Astrocyte (in vitro differentiated cells and primary cell): Measurements from ENCODE around the gene PDC. TPM values are rescaled to one million over a fixed set of nuclear protein-coding genes. Genes with fewer than 3 reads are reported as not detected.
"Not testable (repeated sequence)": the region's sequence is repeated elsewhere in the genome, so short reads cannot be mapped to it uniquely, and the experiment has no call there.

ENCODE experiments used
- DNase-seq: peaks from one replicate; pipeline ENCODE4 v3.0.0-alpha.2; 2010; ENCODE audit warnings: low read depth
- FAIRE-seq: peaks from 2 replicates; lab custom pipeline; 2011; peaks lifted over from hg19 to GRCh38; lab: Jason Lieb, UNC
- H2AFZ ChIP-seq: 2 replicates; pipeline ENCODE4 v1.6.0; 2012; ENCODE audit warnings: low read depth, low read length, inconsistent platforms
- H3K27ac ChIP-seq: 2 replicates; pipeline ENCODE4 v1.5.1; 2011; ENCODE audit warnings: low read depth, low read length, inconsistent platforms
- H3K27me3 ChIP-seq: 2 replicates; pipeline ENCODE4 v1.6.0; 2011; ENCODE audit warnings: low read length, inconsistent platforms; ENCODE audit not compliant: insufficient read depth
- H3K36me3 ChIP-seq: 2 replicates; pipeline ENCODE4 v1.5.1; 2011; ENCODE audit warnings: low read length, inconsistent platforms; ENCODE audit not compliant: insufficient read depth
- H3K4me1 ChIP-seq: 2 replicates; pipeline ENCODE4 v1.5.1; 2011; ENCODE audit warnings: low read length, inconsistent platforms; ENCODE audit not compliant: insufficient read depth
- H3K4me2 ChIP-seq: 2 replicates; pipeline ENCODE4 v1.6.0; 2012; ENCODE audit warnings: low read length, inconsistent platforms
- H3K4me3 ChIP-seq: 2 replicates; pipeline ENCODE4 v1.5.1; 2011; ENCODE audit warnings: low read depth, mild to moderate bottlenecking, low read length, inconsistent platforms; ENCODE audit not compliant: insufficient read depth
- H3K79me2 ChIP-seq: 2 replicates; pipeline ENCODE4 v1.6.0; 2012; ENCODE audit warnings: mild to moderate bottlenecking, low read length, inconsistent platforms; ENCODE audit not compliant: insufficient read depth
- H3K9ac ChIP-seq: 2 replicates; pipeline ENCODE4 v1.6.0; 2012; ENCODE audit warnings: mild to moderate bottlenecking, low read length, inconsistent platforms
- H3K9me3 ChIP-seq: 2 replicates; pipeline ENCODE4 v1.5.1; 2012; ENCODE audit warnings: low read depth, mild to moderate bottlenecking, low read length, inconsistent platforms; ENCODE audit not compliant: insufficient read depth
- H4K20me1 ChIP-seq: 2 replicates; pipeline ENCODE4 v1.6.0; 2012; ENCODE audit warnings: low read length, inconsistent platforms; ENCODE audit not compliant: insufficient read depth
- H3K27ac Mint-ChIP-seq: one replicate; pipeline ENCODE4 v1.8.0; 2021; ENCODE audit warnings: mild to moderate bottlenecking, mixed read lengths; ENCODE audit not compliant: unreplicated experiment
- H3K27me3 Mint-ChIP-seq: one replicate; pipeline ENCODE4 v1.8.0; 2021; ENCODE audit warnings: low read depth, mixed read lengths; ENCODE audit not compliant: unreplicated experiment
- H3K36me3 Mint-ChIP-seq: one replicate; pipeline ENCODE4 v1.8.0; 2021; ENCODE audit warnings: low read depth, mixed read lengths; ENCODE audit not compliant: unreplicated experiment
- H3K4me1 Mint-ChIP-seq: one replicate; pipeline ENCODE4 v1.8.0; 2021; ENCODE audit warnings: low read depth, mixed read lengths; ENCODE audit not compliant: unreplicated experiment
- H3K4me3 Mint-ChIP-seq: one replicate; pipeline ENCODE4 v1.8.0; 2021; ENCODE audit warnings: mild to moderate bottlenecking, moderate library complexity, mixed read lengths; ENCODE audit not compliant: unreplicated experiment
- H3K9me3 Mint-ChIP-seq: one replicate; pipeline ENCODE4 v1.8.0; 2021; ENCODE audit warnings: mild to moderate bottlenecking, mixed read lengths; ENCODE audit not compliant: unreplicated experiment
- EZH2 ChIP-seq: IDR thresholded peaks from 2 replicates; pipeline ENCODE4 v1.6.1; 2012; ENCODE audit warnings: mild to moderate bottlenecking, low read length, inconsistent platforms; ENCODE audit not compliant: insufficient read depth
- total RNA-seq: library from RNA; stranded (reverse); gene quantifications from 2 replicates; pipeline ENCODE4 v1.2.1, GENCODE V29; 2021
- TF ChIP-seq, protein P1 (sequence below): IDR thresholded peaks from 2 replicates; pipeline ENCODE4 v1.5.1; 2011; ENCODE audit warnings: low read depth, mild to moderate bottlenecking, inconsistent platforms, low read length, moderate library complexity; ENCODE audit not compliant: insufficient read depth

The PDC gene
- total RNA-seq, 1 donor from 2014 or later, result not detected

DNA sequence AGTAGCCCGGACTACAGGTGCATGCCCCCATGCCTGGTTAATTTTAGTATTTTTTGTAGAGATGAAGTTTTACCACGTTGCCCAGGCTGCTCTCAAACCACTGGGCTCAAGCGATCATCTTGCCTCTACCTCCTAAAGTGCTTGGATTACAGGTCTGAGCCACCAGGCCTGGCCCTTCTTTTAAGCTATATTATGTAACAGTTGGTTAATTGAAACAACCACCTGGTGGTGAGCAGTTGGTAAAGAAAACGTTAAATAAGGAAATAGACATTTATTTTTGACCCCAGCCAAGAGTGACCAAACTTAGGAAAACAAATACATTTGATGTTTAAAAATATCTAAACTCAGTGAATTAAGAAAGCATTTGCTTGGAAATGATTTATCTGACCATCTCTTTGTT lies 12.1 kb upstream of the PDC start:
- Histone ChIP-seq H3K27me3 (no peaks in the 10 kb centered on the region), H3K4me1 (peaks cover 9% of the 10 kb centered on the region), H3K27ac (no peak overlapping the region), H2AFZ (no peak overlapping the region), H3K36me3 (no peaks in the 10 kb centered on the region), H3K4me2 (no peak overlapping the region), H3K4me3 (no peak overlapping the region), H3K9me3 (no peaks in the 10 kb centered on the region), H4K20me1 (no peaks in the 10 kb centered on the region), H3K9ac (no peak overlapping the region), H3K79me2 (no peaks in the 10 kb centered on the region)
- TF ChIP-seq, protein P1, sequence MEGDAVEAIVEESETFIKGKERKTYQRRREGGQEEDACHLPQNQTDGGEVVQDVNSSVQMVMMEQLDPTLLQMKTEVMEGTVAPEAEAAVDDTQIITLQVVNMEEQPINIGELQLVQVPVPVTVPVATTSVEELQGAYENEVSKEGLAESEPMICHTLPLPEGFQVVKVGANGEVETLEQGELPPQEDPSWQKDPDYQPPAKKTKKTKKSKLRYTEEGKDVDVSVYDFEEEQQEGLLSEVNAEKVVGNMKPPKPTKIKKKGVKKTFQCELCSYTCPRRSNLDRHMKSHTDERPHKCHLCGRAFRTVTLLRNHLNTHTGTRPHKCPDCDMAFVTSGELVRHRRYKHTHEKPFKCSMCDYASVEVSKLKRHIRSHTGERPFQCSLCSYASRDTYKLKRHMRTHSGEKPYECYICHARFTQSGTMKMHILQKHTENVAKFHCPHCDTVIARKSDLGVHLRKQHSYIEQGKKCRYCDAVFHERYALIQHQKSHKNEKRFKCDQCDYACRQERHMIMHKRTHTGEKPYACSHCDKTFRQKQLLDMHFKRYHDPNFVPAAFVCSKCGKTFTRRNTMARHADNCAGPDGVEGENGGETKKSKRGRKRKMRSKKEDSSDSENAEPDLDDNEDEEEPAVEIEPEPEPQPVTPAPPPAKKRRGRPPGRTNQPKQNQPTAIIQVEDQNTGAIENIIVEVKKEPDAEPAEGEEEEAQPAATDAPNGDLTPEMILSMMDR, result no peak
- TF ChIP-seq EZH2, result no peak
- H3K4me1 Mint-ChIP-seq, result peaks cover 15% of the 10 kb centered on the region
- no peak for FAIRE-seq
- H3K9me3 Mint-ChIP-seq, result no peaks in the 10 kb centered on the region
- no peak for DNase-seq
- H3K27ac Mint-ChIP-seq, result no peak overlapping the region
- no peaks in the 10 kb centered on the region for H3K27me3 Mint-ChIP-seq
- H3K4me3 Mint-ChIP-seq, result no peak overlapping the region
- H3K36me3 Mint-ChIP-seq, result no peaks in the 10 kb centered on the region

DNA sequence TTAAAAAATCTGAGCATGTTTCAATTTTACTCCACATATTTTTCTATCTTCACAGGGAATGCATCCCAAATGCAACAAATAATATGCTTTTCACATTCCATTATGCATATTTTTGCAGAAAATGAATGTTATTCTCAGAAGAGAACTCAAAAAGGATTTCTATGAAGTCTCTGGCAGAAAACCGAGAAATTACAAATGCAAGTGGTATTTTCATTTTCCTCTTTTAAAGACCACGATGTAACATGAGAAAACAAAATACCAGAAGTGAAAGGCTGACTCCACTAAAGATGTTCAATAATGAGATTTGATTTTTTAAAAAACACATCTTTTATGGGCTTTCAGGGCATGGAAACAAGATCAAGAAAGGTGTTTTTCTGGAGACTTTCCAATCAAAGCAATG lies 5.0 kb upstream of the PDC start:
- Histone ChIP-seq H3K36me3 (no peaks in the 10 kb centered on the region), H3K27ac (no peak overlapping the region), H3K4me3 (no peak overlapping the region), H2AFZ (no peak overlapping the region), H3K9ac (no peak overlapping the region), H3K79me2 (no peaks in the 10 kb centered on the region), H3K27me3 (no peaks in the 10 kb centered on the region), H4K20me1 (no peaks in the 10 kb centered on the region), H3K4me1 (no peaks in the 10 kb centered on the region), H3K4me2 (no peak overlapping the region), H3K9me3 (no peaks in the 10 kb centered on the region)
- Mint-ChIP-seq H3K9me3 (no peaks in the 10 kb centered on the region), H3K4me1 (no peaks in the 10 kb centered on the region), H3K27me3 (no peaks in the 10 kb centered on the region), H3K4me3 (no peak overlapping the region), H3K36me3 (no peaks in the 10 kb centered on the region), H3K27ac (no peak overlapping the region)
- FAIRE-seq, result no peak
- DNase-seq, result no peak
- no peak for TF ChIP-seq EZH2
- TF ChIP-seq, protein P1, result no peak

- not testable (repeated sequence) for H3K36me3 ChIP-seq, H3K36me3 Mint-ChIP-seq, DNase-seq, H3K9me3 ChIP-seq, H3K4me1 ChIP-seq, H3K4me1 Mint-ChIP-seq, H3K79me2 ChIP-seq, H4K20me1 ChIP-seq, H3K4me3 ChIP-seq, FAIRE-seq, H3K27me3 ChIP-seq, H3K9me3 Mint-ChIP-seq, H2AFZ ChIP-seq, H3K4me2 ChIP-seq, H3K27ac ChIP-seq, H3K4me3 Mint-ChIP-seq, H3K9ac ChIP-seq, H3K27me3 Mint-ChIP-seq, H3K27ac Mint-ChIP-seq
Measured at GRCh38 chr1:186465491-186465890, 4.6 kb upstream of the PDC start.
